ENCODE results near the gene MAP1LC3B. TPM values are rescaled to one million over a fixed set of nuclear protein-coding genes. Genes with fewer than 3 reads are reported as not detected.

Gene MAP1LC3B
- total RNA-seq, 1 donor: 54.9 TPM

DNA sequence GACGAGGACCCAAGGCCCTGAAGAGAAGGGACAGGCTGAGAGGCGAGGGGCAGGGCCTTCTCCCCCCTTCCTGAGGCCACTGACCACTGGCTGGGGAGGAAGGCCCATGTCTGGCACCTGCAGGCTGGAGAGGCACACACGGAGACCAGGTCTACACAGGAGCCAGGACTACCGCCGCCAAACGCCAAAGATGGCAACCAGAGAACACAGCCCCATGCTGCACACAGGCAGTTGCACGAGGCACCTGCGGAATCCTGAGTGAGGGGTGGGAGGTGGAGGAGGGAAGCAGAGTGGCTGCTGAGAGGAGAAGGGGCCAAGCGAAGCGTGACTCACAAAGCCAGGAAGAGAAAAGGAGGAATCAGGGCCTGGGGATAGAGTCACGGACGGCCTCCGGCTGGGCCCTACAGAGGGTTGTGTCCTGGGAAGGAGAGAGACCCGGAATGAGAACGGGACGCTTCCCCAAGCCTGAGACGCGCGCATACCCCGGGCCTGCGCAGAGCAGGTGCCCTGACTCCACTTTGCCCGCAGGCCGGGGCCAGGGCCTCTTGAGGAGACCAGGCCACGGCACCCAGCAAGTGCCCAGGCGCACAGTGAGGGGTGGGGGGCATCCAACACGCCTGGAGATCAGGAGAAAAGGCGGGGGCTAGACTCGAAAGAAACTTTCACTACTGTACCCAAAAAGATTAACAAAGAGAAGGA, 46.3 kb upstream of the MAP1LC3B start:
- TF ChIP-seq, protein P1, sequence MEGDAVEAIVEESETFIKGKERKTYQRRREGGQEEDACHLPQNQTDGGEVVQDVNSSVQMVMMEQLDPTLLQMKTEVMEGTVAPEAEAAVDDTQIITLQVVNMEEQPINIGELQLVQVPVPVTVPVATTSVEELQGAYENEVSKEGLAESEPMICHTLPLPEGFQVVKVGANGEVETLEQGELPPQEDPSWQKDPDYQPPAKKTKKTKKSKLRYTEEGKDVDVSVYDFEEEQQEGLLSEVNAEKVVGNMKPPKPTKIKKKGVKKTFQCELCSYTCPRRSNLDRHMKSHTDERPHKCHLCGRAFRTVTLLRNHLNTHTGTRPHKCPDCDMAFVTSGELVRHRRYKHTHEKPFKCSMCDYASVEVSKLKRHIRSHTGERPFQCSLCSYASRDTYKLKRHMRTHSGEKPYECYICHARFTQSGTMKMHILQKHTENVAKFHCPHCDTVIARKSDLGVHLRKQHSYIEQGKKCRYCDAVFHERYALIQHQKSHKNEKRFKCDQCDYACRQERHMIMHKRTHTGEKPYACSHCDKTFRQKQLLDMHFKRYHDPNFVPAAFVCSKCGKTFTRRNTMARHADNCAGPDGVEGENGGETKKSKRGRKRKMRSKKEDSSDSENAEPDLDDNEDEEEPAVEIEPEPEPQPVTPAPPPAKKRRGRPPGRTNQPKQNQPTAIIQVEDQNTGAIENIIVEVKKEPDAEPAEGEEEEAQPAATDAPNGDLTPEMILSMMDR (IDR thresholded peaks at IDR 0.05; ENCODE audit: insufficient read depth, low read length): no peak
- H3K4me3 ChIP-seq (ENCODE audit: low read depth, low read length): no peak overlapping the region
- no peak for DNase-seq (ENCODE audit: low read depth)

DNA sequence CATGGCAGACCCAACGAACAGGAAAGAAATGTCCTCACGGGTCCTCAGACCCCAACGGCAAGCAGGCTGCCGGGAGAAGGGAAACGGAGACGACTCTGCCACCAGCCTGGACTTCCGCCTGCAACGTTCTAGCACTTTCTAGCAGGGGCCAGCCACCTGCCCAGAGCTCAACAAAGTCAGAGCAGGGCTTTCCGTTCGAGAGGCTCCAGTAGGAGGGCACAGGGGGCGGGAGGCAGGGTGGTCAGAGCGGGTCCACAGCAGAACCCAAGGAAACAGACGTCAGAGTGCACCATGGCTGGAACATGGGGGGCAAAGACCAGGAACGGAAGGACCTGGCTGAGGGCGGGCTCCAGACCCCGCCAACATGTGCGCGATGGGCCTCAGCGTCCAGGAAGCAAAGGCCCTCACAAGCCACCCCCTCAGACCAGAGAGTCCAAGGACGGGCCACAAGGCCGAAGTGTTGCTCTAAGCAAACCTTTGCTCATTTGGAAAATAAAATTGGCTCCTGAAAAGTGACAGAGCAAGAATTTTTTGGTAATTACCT, 45.5 kb upstream of the MAP1LC3B start:
- no peak for DNase-seq (ENCODE audit: low read depth)
- TF ChIP-seq, protein P1 (IDR thresholded peaks at IDR 0.05; ENCODE audit: insufficient read depth, low read length): no peak
- no peak overlapping the region for H3K4me3 ChIP-seq (ENCODE audit: low read depth, low read length)

DNA sequence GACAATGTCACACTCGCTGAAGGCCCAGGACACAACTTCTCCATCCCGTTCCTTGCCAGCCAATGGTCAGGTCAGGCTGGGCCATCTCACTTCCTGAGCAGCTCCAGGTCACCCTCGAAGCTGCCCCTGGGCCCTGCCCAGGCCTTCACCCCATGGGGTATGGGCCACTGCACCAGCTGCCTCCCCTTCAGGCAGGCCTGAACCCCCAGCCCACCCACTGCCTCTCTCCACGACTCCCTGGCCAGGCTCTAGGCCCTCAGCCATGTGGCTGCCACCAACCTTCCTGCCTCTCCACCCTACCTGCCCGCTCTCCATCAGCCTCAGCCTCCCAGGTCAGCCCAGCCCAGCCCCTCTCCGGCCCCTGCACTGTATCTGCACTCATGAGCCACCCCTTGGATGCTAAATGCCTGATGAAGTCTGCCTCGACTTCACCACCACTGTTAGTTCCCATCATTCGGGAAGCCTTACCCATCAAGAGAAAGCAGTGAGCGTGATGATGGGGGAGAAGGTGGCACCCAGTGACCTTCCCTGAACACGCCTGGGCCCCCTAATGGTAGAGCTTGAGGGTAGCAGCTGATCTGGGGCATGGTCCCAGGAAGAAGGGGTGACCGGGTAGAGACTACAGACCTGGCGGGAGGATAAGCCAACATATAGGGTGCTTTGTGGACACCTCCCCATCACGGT, 44.1 kb upstream of the MAP1LC3B start:
- no peak for DNase-seq (ENCODE audit: low read depth)
- H3K4me3 ChIP-seq (ENCODE audit: low read depth, low read length): no peak overlapping the region
- TF ChIP-seq, protein P1 (IDR thresholded peaks at IDR 0.05; ENCODE audit: insufficient read depth, low read length): no peak

DNA sequence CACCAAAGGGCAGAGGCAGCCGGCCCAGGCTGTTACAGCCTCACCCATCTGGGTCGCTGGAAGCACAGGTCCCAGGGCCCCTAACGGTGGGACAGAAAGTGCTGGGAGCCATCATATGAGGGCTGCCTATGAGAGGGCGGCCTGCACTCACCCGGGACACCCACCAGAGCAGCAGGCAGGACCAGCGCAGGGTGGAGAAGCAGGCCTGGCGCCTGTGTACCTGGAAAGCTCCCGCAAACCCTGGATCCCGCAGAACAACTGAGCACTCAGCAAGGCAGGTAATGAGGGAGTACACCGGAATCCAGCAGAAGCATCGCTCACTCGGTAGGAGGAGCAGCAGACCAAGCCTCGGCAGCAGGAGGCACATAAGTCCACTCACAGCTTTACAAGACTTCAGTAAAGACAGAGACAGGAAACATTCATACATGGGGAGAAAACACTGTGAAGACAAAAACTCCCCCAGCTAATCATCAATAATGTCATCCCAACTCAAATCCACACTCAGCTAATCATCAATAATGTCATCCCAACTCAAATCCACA, 43.4 kb upstream of the MAP1LC3B start:
- TF ChIP-seq, protein P1 (IDR thresholded peaks at IDR 0.05; ENCODE audit: insufficient read depth, low read length): no peak
- no peak for DNase-seq (ENCODE audit: low read depth)
- no peak overlapping the region for H3K4me3 ChIP-seq (ENCODE audit: low read depth, low read length)

DNA sequence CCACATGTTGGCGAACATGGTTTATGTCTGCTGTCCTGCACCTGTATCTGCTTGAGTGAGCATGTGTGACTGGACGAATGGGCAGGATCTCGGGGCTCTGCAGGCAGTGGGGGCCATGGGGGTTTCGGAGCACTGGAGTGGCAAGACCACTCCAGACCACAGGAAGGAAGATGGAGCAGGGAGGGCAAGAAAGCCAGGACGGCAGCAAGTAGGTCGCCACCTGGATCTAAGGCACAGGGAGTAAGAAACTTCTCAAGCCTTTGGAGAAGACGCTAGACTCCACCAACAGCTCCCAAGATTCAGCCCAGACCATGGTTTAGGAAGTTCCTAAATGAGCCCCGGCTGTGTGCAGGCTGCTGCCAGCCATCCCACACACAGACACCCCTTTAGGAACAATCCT, 42.1 kb upstream of the MAP1LC3B start:
- H3K4me3 ChIP-seq (ENCODE audit: low read depth, low read length): no peak overlapping the region
- no peak for DNase-seq (ENCODE audit: low read depth)

DNA sequence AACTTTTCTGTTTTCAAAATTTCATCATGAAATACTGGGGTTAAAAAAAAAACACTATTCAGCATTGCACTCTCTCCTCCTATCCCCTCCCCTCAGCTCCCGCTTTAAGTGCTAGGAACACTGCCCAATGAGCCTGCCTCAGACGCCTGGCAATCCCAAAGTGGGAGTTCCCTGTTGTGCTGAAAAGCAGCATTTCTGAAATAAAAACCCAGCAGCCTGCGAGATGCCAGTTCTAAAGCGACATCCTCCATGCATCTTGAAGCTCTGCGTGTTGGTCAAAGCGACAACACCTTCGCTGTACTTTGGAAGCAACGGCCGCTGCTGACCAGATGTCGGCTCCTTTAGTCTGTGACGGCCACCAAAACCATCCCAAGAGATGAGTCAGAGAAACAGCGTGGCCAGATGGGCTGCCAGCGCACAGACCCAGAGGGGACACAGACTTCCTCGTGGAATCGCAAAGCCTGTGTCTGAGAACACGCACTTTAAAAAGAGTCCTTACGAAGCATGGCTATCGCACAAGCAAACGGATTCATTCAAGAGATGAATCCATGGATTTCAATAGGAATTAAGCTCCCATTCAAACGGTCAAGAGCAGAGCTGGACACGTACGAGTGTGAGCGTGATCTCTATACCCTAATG, 41.3 kb upstream of the MAP1LC3B start:
- DNase-seq (ENCODE audit: low read depth): peak; percentile 58
- TF ChIP-seq, protein P1 (IDR thresholded peaks at IDR 0.05; ENCODE audit: insufficient read depth, low read length): no peak
- peak overlapping the region; percentile 38 for H3K4me3 ChIP-seq (ENCODE audit: low read depth, low read length)

More for the DNA sequence above, 42.1 kb upstream of the MAP1LC3B start:
- TF ChIP-seq, protein P1 (IDR thresholded peaks at IDR 0.05; ENCODE audit: insufficient read depth, low read length): no peak

Measured in fibroblast of the aortic adventitia (primary cell).